ENCODE data around the gene EFCAB14.

Gene EFCAB14

DNA sequence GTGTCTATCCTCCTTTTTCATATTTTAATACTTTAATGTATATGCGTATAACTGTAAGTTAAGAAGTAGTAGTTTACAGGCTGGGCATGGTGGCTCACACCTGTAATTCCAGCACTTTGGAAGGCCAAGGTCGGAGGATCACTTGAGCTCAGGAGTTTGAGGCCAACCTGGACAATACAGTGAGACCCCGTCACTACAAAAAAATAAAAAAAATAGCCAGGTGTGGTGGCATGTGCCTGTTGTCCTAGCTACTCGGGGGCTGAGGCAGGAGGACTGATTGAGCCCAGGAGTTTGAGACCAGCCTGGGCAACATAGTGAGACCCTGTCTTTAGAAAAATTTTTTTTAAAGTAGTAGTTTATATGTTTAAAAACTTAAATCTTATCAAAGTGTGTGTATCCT lies 73.1 kb downstream of the EFCAB14 start:
- TF ChIP-seq, protein P1, sequence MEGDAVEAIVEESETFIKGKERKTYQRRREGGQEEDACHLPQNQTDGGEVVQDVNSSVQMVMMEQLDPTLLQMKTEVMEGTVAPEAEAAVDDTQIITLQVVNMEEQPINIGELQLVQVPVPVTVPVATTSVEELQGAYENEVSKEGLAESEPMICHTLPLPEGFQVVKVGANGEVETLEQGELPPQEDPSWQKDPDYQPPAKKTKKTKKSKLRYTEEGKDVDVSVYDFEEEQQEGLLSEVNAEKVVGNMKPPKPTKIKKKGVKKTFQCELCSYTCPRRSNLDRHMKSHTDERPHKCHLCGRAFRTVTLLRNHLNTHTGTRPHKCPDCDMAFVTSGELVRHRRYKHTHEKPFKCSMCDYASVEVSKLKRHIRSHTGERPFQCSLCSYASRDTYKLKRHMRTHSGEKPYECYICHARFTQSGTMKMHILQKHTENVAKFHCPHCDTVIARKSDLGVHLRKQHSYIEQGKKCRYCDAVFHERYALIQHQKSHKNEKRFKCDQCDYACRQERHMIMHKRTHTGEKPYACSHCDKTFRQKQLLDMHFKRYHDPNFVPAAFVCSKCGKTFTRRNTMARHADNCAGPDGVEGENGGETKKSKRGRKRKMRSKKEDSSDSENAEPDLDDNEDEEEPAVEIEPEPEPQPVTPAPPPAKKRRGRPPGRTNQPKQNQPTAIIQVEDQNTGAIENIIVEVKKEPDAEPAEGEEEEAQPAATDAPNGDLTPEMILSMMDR (IDR thresholded peaks at IDR 0.05; ENCODE audit: insufficient read depth, missing control alignments), result no peak
- DNase-seq (ENCODE audit: insufficient read length, low spot score) (no peak), FAIRE-seq (no peak)

DNA sequence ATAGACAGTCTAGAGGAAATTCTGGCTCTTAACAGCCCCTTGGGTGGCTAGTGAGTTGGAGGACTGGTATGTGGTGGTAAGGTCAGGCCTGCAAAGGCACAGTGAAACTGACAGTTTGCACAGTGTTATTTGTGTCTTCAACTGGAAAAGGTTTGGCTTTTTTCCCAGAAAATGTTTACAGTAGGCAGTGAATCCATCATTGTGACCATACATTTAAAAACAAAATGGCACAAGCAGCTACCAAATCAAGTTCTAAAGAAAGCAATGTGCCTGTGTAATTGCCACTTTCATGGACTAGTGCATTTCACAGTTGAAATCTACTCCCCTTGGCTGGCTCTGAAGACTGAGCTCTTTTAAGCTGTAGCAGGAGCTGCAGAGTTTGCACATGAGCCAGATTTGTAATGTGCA lies 75.5 kb downstream of the EFCAB14 start:
- TF ChIP-seq, protein P1 (IDR thresholded peaks at IDR 0.05; ENCODE audit: insufficient read depth, missing control alignments), result no peak
- DNase-seq (ENCODE audit: insufficient read length, low spot score) (no peak), FAIRE-seq (no peak)

DNA sequence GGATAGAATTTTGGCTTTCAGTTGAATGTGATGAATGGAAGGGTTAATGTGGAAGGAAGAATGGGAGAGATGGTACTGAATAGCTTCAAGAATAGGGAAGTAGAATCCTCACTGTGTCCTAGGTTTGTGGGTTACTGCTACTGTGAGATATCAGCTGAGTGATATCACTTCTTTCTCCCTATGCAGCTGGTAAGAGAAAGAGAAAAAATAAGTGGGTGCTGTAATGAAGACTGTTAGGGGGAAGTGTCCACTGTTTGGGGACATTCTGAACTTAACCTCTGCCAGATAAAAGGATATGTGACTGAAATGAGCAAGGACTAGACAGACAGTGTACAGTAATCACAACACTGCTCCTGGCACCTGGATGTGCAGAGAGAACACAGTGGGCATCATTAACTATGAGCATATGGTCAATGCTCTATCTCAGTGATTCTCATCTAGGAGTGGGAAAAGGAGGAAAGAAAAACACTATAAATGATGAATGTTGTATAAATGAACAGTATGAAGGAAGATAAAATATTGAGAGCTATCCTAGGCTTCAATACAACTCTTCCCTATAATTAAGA lies 76.7 kb downstream of the EFCAB14 start:
- DNase-seq (ENCODE audit: insufficient read length, low spot score) (no peak), FAIRE-seq (no peak)
- TF ChIP-seq, protein P1 (IDR thresholded peaks at IDR 0.05; ENCODE audit: insufficient read depth, missing control alignments), result no peak

DNA sequence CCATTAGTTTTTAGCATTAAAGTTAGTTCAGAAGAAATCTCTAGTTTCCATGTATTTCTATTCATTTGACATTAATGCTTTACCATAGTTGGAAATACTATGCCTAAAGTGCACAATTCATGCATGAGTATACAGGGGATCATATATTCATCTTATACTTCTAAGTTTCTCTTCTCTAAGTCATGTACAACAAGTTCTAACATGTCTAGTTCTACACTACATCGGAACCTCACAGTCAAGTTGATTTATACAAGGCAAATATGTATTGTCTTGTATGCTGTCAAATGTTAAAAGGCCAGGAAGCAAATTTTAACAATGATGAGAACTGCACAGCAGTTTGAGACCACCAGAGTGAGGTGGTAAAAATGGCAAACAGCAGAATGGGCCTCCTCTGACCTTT lies 79.4 kb downstream of the EFCAB14 start:
- TF ChIP-seq, protein P1 (IDR thresholded peaks at IDR 0.05; ENCODE audit: insufficient read depth, missing control alignments), result no peak
- FAIRE-seq (no peak), DNase-seq (ENCODE audit: insufficient read length, low spot score) (no peak)

DNA sequence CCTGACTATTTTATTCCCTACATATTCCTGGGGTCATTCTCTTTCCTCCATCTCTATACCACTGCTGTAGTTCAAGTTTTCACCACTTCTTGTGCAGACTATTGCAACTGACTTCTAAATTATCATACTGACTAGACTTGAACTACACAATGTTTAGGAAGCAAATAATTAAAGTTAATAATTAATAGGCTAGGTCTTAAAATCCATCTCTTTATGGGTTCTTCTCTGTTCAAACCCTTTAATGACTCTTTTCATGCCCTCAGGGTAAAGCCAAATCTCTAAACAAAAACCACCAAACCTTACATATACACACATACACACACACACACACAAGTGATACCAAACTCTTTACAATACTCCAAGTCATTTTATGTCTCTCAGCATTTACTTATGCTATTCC lies 80.0 kb downstream of the EFCAB14 start:
- FAIRE-seq, result no peak
- DNase-seq (ENCODE audit: insufficient read length, low spot score), result no peak
- TF ChIP-seq, protein P1 (IDR thresholded peaks at IDR 0.05; ENCODE audit: insufficient read depth, missing control alignments), result no peak

DNA sequence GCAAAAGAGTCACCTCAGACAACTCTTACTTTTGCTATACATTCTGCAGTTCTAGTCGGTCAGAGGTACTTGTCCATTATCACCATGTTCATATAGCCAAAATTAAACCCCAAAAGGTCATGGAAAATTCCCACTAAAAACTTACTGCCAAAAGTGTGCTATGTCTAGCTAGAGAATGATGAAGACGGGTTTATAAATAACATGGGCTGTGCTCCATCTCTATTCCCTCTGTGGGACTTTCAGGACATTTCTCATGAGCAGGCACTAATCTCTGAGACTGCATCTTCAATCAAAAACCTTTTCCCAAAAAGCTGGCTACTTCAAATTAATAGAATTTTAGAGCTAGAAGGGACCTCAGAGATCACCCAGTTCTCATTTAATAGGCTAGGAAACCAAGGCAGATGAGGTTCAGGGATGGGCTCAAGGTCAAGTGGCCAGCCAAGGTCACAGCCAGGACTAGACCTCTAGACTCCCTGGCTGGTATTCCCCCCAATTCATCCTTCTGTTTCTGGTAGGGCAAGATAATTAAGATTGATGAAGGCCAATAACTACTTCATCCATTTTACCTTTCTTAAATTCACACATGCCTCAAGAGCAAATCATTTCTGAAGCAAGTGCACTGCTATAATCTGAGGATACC lies 81.3 kb downstream of the EFCAB14 start:
- DNase-seq (ENCODE audit: insufficient read length, low spot score) (no peak), FAIRE-seq (no peak)
- TF ChIP-seq, protein P1 (IDR thresholded peaks at IDR 0.05; ENCODE audit: insufficient read depth, missing control alignments), result no peak

DNA sequence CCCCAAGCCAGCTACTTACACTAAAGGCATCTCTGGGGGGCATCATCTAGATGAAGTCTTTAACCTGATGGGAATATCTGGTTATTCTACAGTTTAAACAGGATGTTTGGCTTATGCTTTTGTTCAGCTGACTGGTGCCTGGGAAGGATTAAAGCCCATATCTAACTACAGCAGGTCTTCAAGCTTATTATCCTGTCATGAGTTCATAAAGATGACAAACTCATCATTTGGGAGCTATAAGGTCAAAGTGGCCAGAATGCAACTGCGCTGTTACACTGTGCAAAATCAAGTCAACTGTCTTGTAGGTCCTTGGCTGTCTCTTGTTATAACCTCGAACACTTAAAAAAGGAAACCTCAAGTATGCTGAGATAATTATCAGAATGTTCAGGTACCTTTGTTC lies 83.7 kb downstream of the EFCAB14 start:
- TF ChIP-seq, protein P1 (IDR thresholded peaks at IDR 0.05; ENCODE audit: insufficient read depth, missing control alignments), result no peak
- FAIRE-seq, result no peak
- no peak for DNase-seq (ENCODE audit: insufficient read length, low spot score)

All from D721Med (cell line).